ENCODE data around the gene HSPA1A.

- TF ChIP-seq CTCF (IDR thresholded peaks at IDR 0.05; ENCODE audit: low read length) = peak; percentile 64
- TF ChIP-seq EZH2 (IDR thresholded peaks at IDR 0.05; ENCODE audit: borderline replicate concordance, low read length) = no peak
These were observed 23.8 kb upstream of the HSPA1A start for GRCh38 chr6:31791324-31792089.

Measured in OCI-LY1 (cell line).